Middle frontal gyrus (tissue), 1 donor: ENCODE measurements around the gene HLA-DPB1.
"Not testable (repeated sequence)": the region's sequence is repeated elsewhere in the genome, so short reads cannot be mapped to it uniquely, and the experiment has no call there.

Experiments used
- DNase-seq: peaks from one replicate; pipeline ENCODE4 v3.0.0-alpha.2; 2015; ENCODE audit warnings: low spot score; ENCODE audit errors: extremely low spot score

Gene HLA-DPB1

GRCh38 chr6:33101121-33101737 lies 25.4 kb downstream of the HLA-DPB1 start:
- not testable (repeated sequence) for DNase-seq

- DNase-seq: no peak
Observed at GRCh38 chr6:33103776-33104175, 28.0 kb downstream of the HLA-DPB1 start.

- no peak for DNase-seq
Observed at GRCh38 chr6:33104887-33105286, 29.1 kb downstream of the HLA-DPB1 start.

GRCh38 chr6:33105386-33105785 lies 29.6 kb downstream of the HLA-DPB1 start:
- DNase-seq: no peak

GRCh38 chr6:33105916-33106871 lies 30.4 kb downstream of the HLA-DPB1 start:
- no peak for DNase-seq

- no peak for DNase-seq
Observed at GRCh38 chr6:33107641-33108040, 31.9 kb downstream of the HLA-DPB1 start.

GRCh38 chr6:33108307-33108706 lies 32.5 kb downstream of the HLA-DPB1 start:
- DNase-seq: no peak

- peak; percentile 67 for DNase-seq
Observed at GRCh38 chr6:33112148-33112547, 36.4 kb downstream of the HLA-DPB1 start.

GRCh38 chr6:33113755-33114154 lies 38.0 kb downstream of the HLA-DPB1 start:
- DNase-seq: no peak

GRCh38 chr6:33114406-33114805 lies 38.6 kb downstream of the HLA-DPB1 start:
- no peak for DNase-seq

GRCh38 chr6:33116417-33116816 lies 40.6 kb downstream of the HLA-DPB1 start:
- no peak for DNase-seq

- DNase-seq: no peak
Observed at GRCh38 chr6:33116841-33117711, 41.3 kb downstream of the HLA-DPB1 start.

- no peak for DNase-seq
Observed at GRCh38 chr6:33117811-33118277, 42.1 kb downstream of the HLA-DPB1 start.

- no peak for DNase-seq
Observed at GRCh38 chr6:33118525-33119123, 42.8 kb downstream of the HLA-DPB1 start.

- no peak for DNase-seq
Observed at GRCh38 chr6:33120001-33120400, 44.2 kb downstream of the HLA-DPB1 start.

GRCh38 chr6:33123181-33123580 lies 47.4 kb downstream of the HLA-DPB1 start:
- DNase-seq: no peak

GRCh38 chr6:33123732-33124524 lies 48.1 kb downstream of the HLA-DPB1 start:
- DNase-seq: no peak

GRCh38 chr6:33124525-33124901 lies 48.7 kb downstream of the HLA-DPB1 start:
- DNase-seq: no peak

GRCh38 chr6:33124947-33125346 lies 49.2 kb downstream of the HLA-DPB1 start:
- DNase-seq: no peak

- DNase-seq: no peak
Observed at GRCh38 chr6:33126101-33126714, 50.4 kb downstream of the HLA-DPB1 start.
